Panc1 (cell line): ENCODE measurements around the gene PSMB7. TPM values are rescaled to one million over a fixed set of nuclear protein-coding genes. Genes with fewer than 3 reads are reported as not detected.

Source experiments
- ATAC-seq: fragments of 200-7000 bp; cut with Tn5 transposase; 2 replicates; pipeline ENCODE4 v1.9.1; 2020; ENCODE audit warnings: mild to moderate bottlenecking, moderate library complexity
- BruUV-seq: library from RNA; stranded (reverse); fragments of 400-500 nt; replicated peaks from 2 replicates; lab custom pipeline; 2021; lab: Mats Ljungman, UMichigan
- CTCF ChIA-PET: fragments of 300-600 bp; sonication (Branson Sonifier 250); formaldehyde crosslinking; loops from one replicate; lab custom pipeline; 2022; ENCODE audit warnings: antibody characterized with exemption; lab: Charles Lee
- POLR2A ChIA-PET: fragments of 300-600 bp; sonication (Branson Sonifier 250); formaldehyde crosslinking; loops from one replicate; lab custom pipeline; 2022; ENCODE audit warnings: antibody characterized with exemption; lab: Charles Lee
- DNase-seq: peaks from one replicate; pipeline ENCODE4 v3.0.0-alpha.2; 2010; ENCODE audit warnings: low read depth, low spot score
- H3K27ac ChIP-seq: 2 replicates; pipeline ENCODE4 v1.5.1; 2011; ENCODE audit warnings: mild to moderate bottlenecking, low read length, inconsistent platforms
- H3K27me3 ChIP-seq: fragments of 200-500 bp; sonication (Bioruptor generic); 2 replicates; pipeline ENCODE4 v1.6.0; 2014; ENCODE audit warnings: low read length, inconsistent platforms; ENCODE audit not compliant: control insufficient read depth, insufficient read depth
- H3K36me3 ChIP-seq: fragments of 200-500 bp; sonication (Bioruptor generic); 2 replicates; pipeline ENCODE4 v1.5.1; 2014; ENCODE audit warnings: inconsistent platforms, mild to moderate bottlenecking, low read length, moderate library complexity; ENCODE audit not compliant: control insufficient read depth, insufficient read depth
- H3K4me1 ChIP-seq: 2 replicates; pipeline ENCODE4 v1.5.1; 2011; ENCODE audit warnings: inconsistent platforms, mild to moderate bottlenecking, low read length, moderate library complexity; ENCODE audit not compliant: control insufficient read depth, insufficient read depth
- H3K4me3 ChIP-seq, 2 experiments: 2 replicates each; pipeline ENCODE4 v1.5.1; 2011 to 2012; ENCODE audit warnings: low read depth in 2 of 2, low read length in 2 of 2, mild to moderate bottlenecking in 2 of 2, inconsistent platforms in 1 of 2, moderate library complexity in 1 of 2
- H3K9me3 ChIP-seq: fragments of 200-500 bp; sonication (Bioruptor generic); 2 replicates; pipeline ENCODE4 v1.5.1; 2014; ENCODE audit warnings: low read depth, mild to moderate bottlenecking, inconsistent platforms, low read length, moderate library complexity; ENCODE audit not compliant: control insufficient read depth, insufficient read depth
- POLR2AphosphoS5 ChIP-seq: IDR thresholded peaks from 2 replicates; pipeline ENCODE4 v1.6.1; 2012; ENCODE audit warnings: mild to moderate bottlenecking, low read depth, low read length, moderate library complexity
- SIN3A ChIP-seq: IDR thresholded peaks from 2 replicates; pipeline ENCODE4 v1.6.1; 2012; ENCODE audit warnings: low read depth, mild to moderate bottlenecking, low read length, moderate library complexity, borderline replicate concordance; ENCODE audit not compliant: insufficient read depth
- TCF7L2 ChIP-seq: IDR thresholded peaks from 2 replicates; pipeline ENCODE4 v1.6.1; 2011; ENCODE audit warnings: mild to moderate bottlenecking, low read depth, low read length, inconsistent platforms
- in situ Hi-C: cut with HindIII; loops from 2 replicates; pipeline ENCODE4 v1.10.0; 2016; ENCODE audit warnings: low sequenced_read_pairs, low pct_unique_long_range_greater_than_20kb
- intact Hi-C: fragments of 100-400 bp; cut with micrococcal nuclease; formaldehyde crosslinking; loops from one replicate; pipeline ENCODE4 v1.10.0; 2022; ENCODE audit not compliant: unreplicated experiment
- total RNA-seq: library from RNA; stranded (reverse); gene quantifications from one replicate; pipeline ENCODE4 v1.2.1, GENCODE V29; 2021; ENCODE audit not compliant: unreplicated experiment
- TF ChIP-seq, protein P1 (sequence below): fragments of 450-650 bp; IDR thresholded peaks from 2 replicates; pipeline ENCODE4 v1.5.1; 2017; ENCODE audit warnings: mild to moderate bottlenecking
- TF ChIP-seq, protein P2 (sequence below), 2 experiments: IDR thresholded peaks; 2 replicates each; pipeline ENCODE4 v1.6.1; 2011 to 2012; ENCODE audit warnings: low read depth in 2 of 2, control low read depth in 1 of 2, low read length in 1 of 2, mild to moderate bottlenecking in 1 of 2, moderate library complexity in 1 of 2; ENCODE audit not compliant: insufficient read depth in 1 of 2

The PSMB7 gene
- total RNA-seq, 1 experiment from 2014 or later, result 167 TPM

DNA sequence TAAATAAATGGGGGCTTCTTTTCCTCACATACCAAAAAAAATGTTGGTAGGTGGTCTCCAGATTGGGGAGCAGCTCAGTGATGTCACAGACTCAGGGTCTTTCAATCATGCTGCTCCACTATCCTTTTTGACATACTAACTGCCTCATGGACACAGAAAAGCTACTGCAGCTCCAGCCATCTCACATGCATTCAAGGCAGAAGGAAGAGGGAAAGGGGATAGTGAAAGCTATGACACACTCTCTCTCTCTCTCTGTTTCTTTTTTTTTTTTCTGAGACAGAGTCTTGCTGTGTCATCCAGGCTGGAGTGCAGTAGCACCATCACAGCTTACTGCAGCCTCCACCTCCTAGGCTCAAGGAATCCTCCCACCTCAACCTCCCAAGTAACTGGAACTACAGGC, 27.1 kb upstream of the PSMB7 start:
- TF ChIP-seq TCF7L2 (no peak), POLR2AphosphoS5 (no peak), SIN3A (no peak)
- TF ChIP-seq, protein P1, sequence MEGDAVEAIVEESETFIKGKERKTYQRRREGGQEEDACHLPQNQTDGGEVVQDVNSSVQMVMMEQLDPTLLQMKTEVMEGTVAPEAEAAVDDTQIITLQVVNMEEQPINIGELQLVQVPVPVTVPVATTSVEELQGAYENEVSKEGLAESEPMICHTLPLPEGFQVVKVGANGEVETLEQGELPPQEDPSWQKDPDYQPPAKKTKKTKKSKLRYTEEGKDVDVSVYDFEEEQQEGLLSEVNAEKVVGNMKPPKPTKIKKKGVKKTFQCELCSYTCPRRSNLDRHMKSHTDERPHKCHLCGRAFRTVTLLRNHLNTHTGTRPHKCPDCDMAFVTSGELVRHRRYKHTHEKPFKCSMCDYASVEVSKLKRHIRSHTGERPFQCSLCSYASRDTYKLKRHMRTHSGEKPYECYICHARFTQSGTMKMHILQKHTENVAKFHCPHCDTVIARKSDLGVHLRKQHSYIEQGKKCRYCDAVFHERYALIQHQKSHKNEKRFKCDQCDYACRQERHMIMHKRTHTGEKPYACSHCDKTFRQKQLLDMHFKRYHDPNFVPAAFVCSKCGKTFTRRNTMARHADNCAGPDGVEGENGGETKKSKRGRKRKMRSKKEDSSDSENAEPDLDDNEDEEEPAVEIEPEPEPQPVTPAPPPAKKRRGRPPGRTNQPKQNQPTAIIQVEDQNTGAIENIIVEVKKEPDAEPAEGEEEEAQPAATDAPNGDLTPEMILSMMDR, result no peak
- TF ChIP-seq, protein P2, sequence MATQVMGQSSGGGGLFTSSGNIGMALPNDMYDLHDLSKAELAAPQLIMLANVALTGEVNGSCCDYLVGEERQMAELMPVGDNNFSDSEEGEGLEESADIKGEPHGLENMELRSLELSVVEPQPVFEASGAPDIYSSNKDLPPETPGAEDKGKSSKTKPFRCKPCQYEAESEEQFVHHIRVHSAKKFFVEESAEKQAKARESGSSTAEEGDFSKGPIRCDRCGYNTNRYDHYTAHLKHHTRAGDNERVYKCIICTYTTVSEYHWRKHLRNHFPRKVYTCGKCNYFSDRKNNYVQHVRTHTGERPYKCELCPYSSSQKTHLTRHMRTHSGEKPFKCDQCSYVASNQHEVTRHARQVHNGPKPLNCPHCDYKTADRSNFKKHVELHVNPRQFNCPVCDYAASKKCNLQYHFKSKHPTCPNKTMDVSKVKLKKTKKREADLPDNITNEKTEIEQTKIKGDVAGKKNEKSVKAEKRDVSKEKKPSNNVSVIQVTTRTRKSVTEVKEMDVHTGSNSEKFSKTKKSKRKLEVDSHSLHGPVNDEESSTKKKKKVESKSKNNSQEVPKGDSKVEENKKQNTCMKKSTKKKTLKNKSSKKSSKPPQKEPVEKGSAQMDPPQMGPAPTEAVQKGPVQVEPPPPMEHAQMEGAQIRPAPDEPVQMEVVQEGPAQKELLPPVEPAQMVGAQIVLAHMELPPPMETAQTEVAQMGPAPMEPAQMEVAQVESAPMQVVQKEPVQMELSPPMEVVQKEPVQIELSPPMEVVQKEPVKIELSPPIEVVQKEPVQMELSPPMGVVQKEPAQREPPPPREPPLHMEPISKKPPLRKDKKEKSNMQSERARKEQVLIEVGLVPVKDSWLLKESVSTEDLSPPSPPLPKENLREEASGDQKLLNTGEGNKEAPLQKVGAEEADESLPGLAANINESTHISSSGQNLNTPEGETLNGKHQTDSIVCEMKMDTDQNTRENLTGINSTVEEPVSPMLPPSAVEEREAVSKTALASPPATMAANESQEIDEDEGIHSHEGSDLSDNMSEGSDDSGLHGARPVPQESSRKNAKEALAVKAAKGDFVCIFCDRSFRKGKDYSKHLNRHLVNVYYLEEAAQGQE (IDR thresholded peaks at IDR 0.05; ENCODE audit: insufficient read depth in 1 of 2, low read depth in 2 of 2, low read length in 1 of 2), result no peak
- ATAC-seq, result no peak
- in situ Hi-C loops, result no loop called here
- Histone ChIP-seq H3K27ac (no peak overlapping the region), H3K27me3 (no peaks in the 10 kb centered on the region), H3K9me3 (no peaks in the 10 kb centered on the region), H3K4me3 (no peak overlapping the region), H3K4me1 (no peaks in the 10 kb centered on the region), H3K36me3 (no peaks in the 10 kb centered on the region)
- ChIA-PET POLR2A (no interaction called here), CTCF (no interaction called here)
- no TSS peak for BruUV-seq
- DNase-seq, result no peak
- intact Hi-C loops, result no loop called here

DNA sequence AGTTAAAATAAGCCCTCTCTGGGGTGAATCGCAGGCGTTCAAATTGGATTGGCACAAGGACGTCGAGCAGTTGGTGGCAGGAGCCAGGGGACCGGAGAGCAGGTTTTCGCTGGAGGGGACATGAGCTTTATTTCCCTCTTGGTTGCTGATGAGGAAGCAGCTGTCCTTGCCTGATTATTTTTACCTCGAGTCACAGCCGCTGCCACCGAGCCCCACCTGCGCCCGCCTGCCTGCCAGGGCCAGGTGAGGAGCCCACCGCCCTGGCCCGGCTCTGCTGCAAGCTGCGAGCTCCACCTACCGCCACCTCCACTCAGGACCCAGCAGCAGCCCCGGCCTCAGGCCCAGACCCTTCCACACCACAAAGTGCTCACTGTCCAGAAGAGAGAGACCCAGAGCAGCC, 26.0 kb upstream of the PSMB7 start:
- no peak overlapping the region for H3K4me3 ChIP-seq
- H3K36me3 ChIP-seq, result no peaks in the 10 kb centered on the region
- H3K9me3 ChIP-seq, result no peaks in the 10 kb centered on the region
- H3K4me1 ChIP-seq, result no peaks in the 10 kb centered on the region
- CTCF ChIA-PET, result interaction anchor here (0.6 kb wide), 1 partner anchor 22 kb away, joined by 5 read pairs; no protein-coding TSS in a partner anchor
- no TSS peak for BruUV-seq
- H3K27ac ChIP-seq, result no peak overlapping the region
- intact Hi-C loops, result no loop called here
- DNase-seq (no peak), ATAC-seq (no peak)
- in situ Hi-C loops, result no loop called here
- POLR2A ChIA-PET, result interaction anchor here (0.7 kb wide), 1 partner anchor 22 kb away, joined by 13 read pairs; no protein-coding TSS in a partner anchor
- no peaks in the 10 kb centered on the region for H3K27me3 ChIP-seq
- TF ChIP-seq, protein P1, result no peak
- TF ChIP-seq POLR2AphosphoS5, result no peak
